HG03442 (cell line): Measurements from ENCODE around the gene SPINK9.

Source experiments
- ATAC-seq: cut with Tn5 transposase; IDR thresholded peaks from one replicate; pipeline ENCODE4 v1.9.1; 2021; ENCODE audit warnings: mild to moderate bottlenecking, moderate library complexity; ENCODE audit not compliant: unreplicated experiment

Gene SPINK9

GRCh38 chr5:148364343-148364742 lies 29.0 kb downstream of the SPINK9 start:
- no peak for ATAC-seq

GRCh38 chr5:148368299-148368698 lies 32.9 kb downstream of the SPINK9 start:
- ATAC-seq = no peak

DNA sequence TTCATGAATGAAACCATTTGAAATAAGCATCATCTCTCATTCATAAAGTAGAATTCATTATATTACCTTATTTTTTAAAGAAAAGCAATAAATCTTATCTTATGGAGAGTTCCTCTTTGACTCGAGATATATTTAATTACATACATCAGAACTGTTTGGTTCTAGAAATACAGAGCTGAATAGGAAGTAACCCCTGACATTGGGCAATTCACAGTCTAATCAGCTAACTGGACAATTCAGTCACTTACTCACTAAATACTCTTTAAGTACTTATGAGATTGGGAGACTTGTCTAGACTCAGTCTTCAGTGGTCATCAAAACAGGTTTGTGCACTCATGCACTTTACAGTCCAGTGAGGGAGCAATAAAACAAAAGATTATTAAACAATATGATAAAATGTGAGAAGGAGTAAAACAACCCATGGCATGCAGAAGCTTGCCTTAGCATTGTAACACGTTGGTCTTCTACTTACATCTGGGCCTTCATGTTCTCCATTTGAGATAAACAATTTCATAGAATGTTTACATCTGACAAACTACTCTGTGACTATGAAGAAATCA lies 36.9 kb downstream of the SPINK9 start:
- ATAC-seq = no peak

GRCh38 chr5:148372893-148373292 lies 37.5 kb downstream of the SPINK9 start:
- ATAC-seq = no peak

- peak; percentile 96 for ATAC-seq
These were observed 39.5 kb downstream of the SPINK9 start for GRCh38 chr5:148374690-148375360.

DNA sequence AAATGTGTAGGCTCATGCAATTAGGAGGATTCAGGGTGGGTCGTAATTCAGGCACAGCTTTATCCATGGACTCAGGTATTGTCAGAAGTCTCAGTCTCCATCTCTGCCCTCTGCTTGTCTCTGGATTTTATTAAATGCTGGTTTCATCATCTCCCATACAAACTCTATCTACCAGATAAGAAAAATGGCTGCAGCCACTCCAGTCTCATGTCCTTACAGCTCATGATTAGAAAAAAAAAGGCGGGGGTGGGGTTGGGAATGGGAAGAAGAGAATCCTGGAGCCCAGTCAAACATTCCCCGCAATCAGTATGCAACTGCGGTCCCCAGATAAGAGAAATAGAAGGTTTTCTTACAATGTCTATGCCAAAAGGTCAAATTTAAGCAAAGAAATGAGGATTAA lies 40.8 kb downstream of the SPINK9 start:
- ATAC-seq = no peak

DNA sequence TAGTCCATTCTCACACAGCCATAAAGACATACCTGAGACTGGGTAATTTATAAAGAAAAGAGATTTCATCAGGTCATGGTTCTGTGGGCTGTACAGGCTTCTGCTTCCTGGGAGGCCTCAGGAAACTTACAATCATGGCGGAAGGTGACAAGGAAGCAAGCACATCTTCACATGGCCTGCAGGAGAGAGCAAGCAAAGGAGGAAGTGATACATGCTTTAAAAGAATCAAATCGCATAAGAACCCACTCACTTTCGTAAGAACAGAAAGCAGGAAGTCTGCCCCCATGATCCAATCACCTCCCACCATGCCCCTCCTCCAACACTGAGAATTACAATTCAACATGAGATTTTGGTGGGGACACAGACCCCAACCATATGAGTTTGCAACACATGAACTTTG lies 43.3 kb downstream of the SPINK9 start:
- ATAC-seq = no peak

GRCh38 chr5:148379340-148379739 lies 44.0 kb downstream of the SPINK9 start:
- ATAC-seq = no peak

GRCh38 chr5:148381906-148382305 lies 46.5 kb downstream of the SPINK9 start:
- ATAC-seq = no peak

DNA sequence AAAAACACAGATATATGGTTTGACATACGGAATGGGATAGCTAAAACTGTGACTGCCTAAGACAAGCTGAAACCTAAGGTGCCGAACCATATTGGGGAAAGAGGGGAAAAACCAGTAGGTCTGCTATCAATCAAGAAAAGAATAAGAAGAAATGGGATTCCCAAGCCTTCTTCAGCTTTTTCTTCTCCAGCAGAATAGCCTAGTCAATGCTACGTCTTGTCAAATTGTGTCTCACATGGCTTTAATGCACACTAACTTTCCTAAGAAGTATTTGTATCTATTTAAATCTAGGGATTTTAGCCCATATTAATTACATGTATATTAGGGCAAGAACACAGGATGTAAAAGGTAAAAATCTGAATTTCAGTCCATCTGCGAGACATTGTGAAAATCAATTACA lies 47.6 kb downstream of the SPINK9 start:
- no peak for ATAC-seq

- peak; percentile 98 for ATAC-seq
These were observed 48.4 kb downstream of the SPINK9 start, which contains the start of gene FBXO38 for GRCh38 chr5:148383564-148384379. Gene FBXO38, plus strand, starts transcription at chr5:148383958. Its CDS starts 10,819 bp downstream, at chr5:148394777.

GRCh38 chr5:148384380-148384737 lies 49.0 kb downstream of the SPINK9 start:
- ATAC-seq = peak; percentile 20

GRCh38 chr5:148385094-148385493 lies 49.7 kb downstream of the SPINK9 start:
- no peak for ATAC-seq

DNA sequence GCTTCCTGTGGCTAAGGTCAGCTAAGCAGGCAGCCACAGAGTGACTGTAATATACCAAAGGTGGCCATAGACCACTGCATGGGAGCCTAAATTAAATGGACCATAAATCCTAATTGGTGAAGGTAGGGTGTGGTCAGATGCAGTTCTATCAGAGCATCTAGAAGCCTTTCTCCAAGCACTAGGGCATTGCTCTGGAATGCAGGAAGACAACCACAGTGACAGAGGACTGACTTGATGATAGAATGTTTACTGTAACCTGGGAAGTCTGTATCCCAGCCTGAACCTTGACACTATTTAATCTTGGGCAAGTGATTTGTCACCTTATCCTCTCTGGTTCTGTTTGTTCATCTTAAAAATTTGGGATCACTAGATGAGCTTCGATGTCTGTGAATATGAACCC lies 50.7 kb downstream of the SPINK9 start:
- ATAC-seq = no peak

GRCh38 chr5:148387325-148387724 lies 52.0 kb downstream of the SPINK9 start:
- ATAC-seq = no peak

DNA sequence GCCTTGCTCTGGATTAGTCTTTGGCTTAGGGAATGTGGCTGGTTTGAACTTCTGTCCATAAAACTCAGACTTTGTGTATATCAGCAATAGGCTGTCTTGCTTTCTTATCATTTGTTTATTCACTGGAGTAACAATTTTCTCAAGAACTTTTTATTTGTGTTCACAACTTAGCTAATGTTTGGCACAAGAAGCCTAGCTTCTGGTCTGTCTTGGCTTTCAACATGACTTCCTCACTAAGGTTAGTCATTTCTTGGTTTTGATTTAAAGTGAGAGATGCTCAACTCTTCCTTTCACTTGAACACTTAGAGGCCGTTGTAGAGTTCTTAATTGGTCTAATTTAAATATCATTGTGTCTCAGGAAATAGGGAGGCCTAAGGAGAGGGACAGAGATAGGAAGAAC lies 53.3 kb downstream of the SPINK9 start:
- peak; percentile 22 for ATAC-seq
